CD4-positive, alpha-beta T cell (primary cell): ENCODE measurements around the gene PIGU. TPM values are rescaled to one million over a fixed set of nuclear protein-coding genes. Genes with fewer than 3 reads are reported as not detected.
"Not testable (repeated sequence)": the region's sequence is repeated elsewhere in the genome, so short reads cannot be mapped to it uniquely, and the experiment has no call there.

Experiments used
- ATAC-seq: fragments of 200-7000 bp; cut with Tn5 transposase; one replicate; pipeline ENCODE4 v1.10.0; 2022; ENCODE audit warnings: mild to moderate bottlenecking; ENCODE audit not compliant: poor library complexity
- CTCF ChIA-PET: fragments of 350-600 bp; sonication (Branson Sonifier 250); formaldehyde crosslinking; loops from one replicate; lab custom pipeline; 2021; ENCODE audit warnings: antibody characterized with exemption, inconsistent platforms; lab: Charles Lee
- POLR2A ChIA-PET: fragments of 350-600 bp; sonication (Branson Sonifier 250); formaldehyde crosslinking; loops from one replicate; lab custom pipeline; 2021; ENCODE audit warnings: antibody characterized with exemption, inconsistent platforms; lab: Charles Lee
- DNase-seq, 14 experiments: peaks; one replicate each; pipeline ENCODE4 v3.0.0-alpha.2; 2013 to 2020; ENCODE audit warnings: mixed read lengths in 2 of 14
- H3K27ac ChIP-seq, 2 donors: one replicate each; pipeline versions ENCODE4 v1.5.1 to v1.7.0; 2013; ENCODE audit warnings: low read length in 2 of 2, low read depth in 1 of 2, mild to moderate bottlenecking in 1 of 2
- H3K27me3 ChIP-seq, 2 experiments: 1 replicate in 1 of 2; 2 replicates in 1 of 2; pipeline versions ENCODE4 v1.6.1 to v1.7.0; 2013; ENCODE audit warnings: low read length in 2 of 2, control low read depth in 1 of 2, mild to moderate bottlenecking in 1 of 2, moderate library complexity in 1 of 2; ENCODE audit not compliant: insufficient read depth in 2 of 2, control insufficient read depth in 1 of 2
- H3K36me3 ChIP-seq: one replicate; pipeline ENCODE4 v1.6.1; 2013; ENCODE audit warnings: low read length, control low read depth; ENCODE audit not compliant: insufficient read depth
- H3K4me1 ChIP-seq: one replicate; pipeline ENCODE4 v1.6.1; 2013; ENCODE audit warnings: low read length, control low read depth; ENCODE audit not compliant: insufficient read depth
- H3K4me3 ChIP-seq: one replicate; pipeline ENCODE4 v1.5.1; 2013; ENCODE audit warnings: mild to moderate bottlenecking, low read length, moderate library complexity
- H3K9me3 ChIP-seq, 2 experiments: 1 replicate in 1 of 2; 2 replicates in 1 of 2; pipeline versions ENCODE4 v1.6.1 to v1.7.0; 2013; ENCODE audit warnings: low read length in 2 of 2, mild to moderate bottlenecking in 2 of 2, control low read depth in 1 of 2, moderate library complexity in 1 of 2; ENCODE audit not compliant: control insufficient read depth in 1 of 2, insufficient read depth in 1 of 2
- H3K27ac Mint-ChIP-seq: one replicate; pipeline ENCODE4 v1.8.0; 2020; ENCODE audit warnings: mixed read lengths
- H3K27me3 Mint-ChIP-seq: one replicate; pipeline ENCODE4 v1.8.0; 2021; ENCODE audit warnings: mixed read lengths
- H3K36me3 Mint-ChIP-seq: one replicate; pipeline ENCODE4 v1.8.0; 2021; ENCODE audit warnings: low read depth, mixed read lengths
- H3K4me1 Mint-ChIP-seq: one replicate; pipeline ENCODE4 v1.8.0; 2021; ENCODE audit warnings: low read depth, mixed read lengths
- H3K4me3 Mint-ChIP-seq: one replicate; pipeline ENCODE4 v1.8.0; 2020; ENCODE audit warnings: mild to moderate bottlenecking, mixed read lengths
- H3K9me3 Mint-ChIP-seq: one replicate; pipeline ENCODE4 v1.8.0; 2020; ENCODE audit warnings: mixed read lengths
- CTCF ChIP-seq: fragments of 200-600 bp; IDR thresholded peaks from one replicate; pipeline ENCODE4 v1.8.0; 2022; ENCODE audit warnings: antibody characterized with exemption, mild to moderate bottlenecking
- intact Hi-C, 2 experiments: fragments of 100-400 bp; cut with DNase I in 1 of 2; cut with micrococcal nuclease in 1 of 2; formaldehyde crosslinking; loops; one replicate each; pipeline versions ENCODE4 v1.15.1 to v1.9.0; 2023 to 2025; cut with DNase I, micrococcal nuclease
- total RNA-seq, 174 experiments: library from RNA in 2 of 174; stranded (reverse) in 2 of 174; gene quantifications; one replicate each; pipeline ENCODE4 v1.2.3 and lab custom pipeline; 2021 to 2026

The PIGU gene
- total RNA-seq, 2 experiments from 2014 or later: 4.6 to 5.5 TPM

DNA sequence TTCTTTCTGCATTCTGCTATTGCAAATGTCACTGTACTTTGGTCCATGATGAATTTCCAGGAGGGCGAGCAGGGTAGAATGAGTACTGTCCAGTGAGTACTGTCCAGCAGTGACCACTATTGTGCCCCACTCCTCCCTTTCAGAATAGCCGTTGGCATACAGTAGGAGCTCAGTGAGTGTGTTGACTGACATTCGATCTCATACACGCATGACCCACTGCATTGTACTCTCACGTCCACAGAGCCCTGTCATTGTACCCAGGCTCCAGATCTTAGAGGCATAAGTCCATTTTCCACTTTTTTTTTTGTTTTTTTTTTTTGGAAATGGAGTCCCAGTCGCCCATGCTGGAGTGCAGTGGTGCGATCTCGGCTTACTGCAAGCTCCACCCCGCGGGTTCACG lies 152.5 kb downstream of the PIGU start:
- peaks cover 12% of the 10 kb centered on the region for H3K4me1 ChIP-seq
- peaks cover 41% of the 10 kb centered on the region for H3K36me3 ChIP-seq
- H3K9me3 ChIP-seq: no peaks in the 10 kb centered on the region
- DNase-seq (no peak), ATAC-seq (no peak)
- no peaks in the 10 kb centered on the region for H3K9me3 Mint-ChIP-seq
- no peaks in the 10 kb centered on the region for H3K27me3 ChIP-seq
- peaks cover 49% of the 10 kb centered on the region for H3K4me1 Mint-ChIP-seq
- ChIA-PET CTCF (interaction anchor here (0.6 to 4.6 kb wide), 5 partner anchors 9 to 616 kb away, joined by 3 to 38 read pairs (median 3); partner anchors contain the start of gene AHCY), POLR2A (no interaction called here)
- peaks cover 70% of the 10 kb centered on the region for H3K36me3 Mint-ChIP-seq
- H3K4me3 Mint-ChIP-seq: no peak overlapping the region
- no peaks in the 10 kb centered on the region for H3K27me3 Mint-ChIP-seq
- intact Hi-C loops: loop anchor here in 1 of 2 experiments (5.0 kb wide), 1 partner anchor 67 kb away; no protein-coding TSS in a partner anchor
- TF ChIP-seq CTCF: no peak
- no peak overlapping the region for H3K27ac ChIP-seq
- H3K27ac Mint-ChIP-seq: no peak overlapping the region
- H3K4me3 ChIP-seq: no peak overlapping the region

DNA sequence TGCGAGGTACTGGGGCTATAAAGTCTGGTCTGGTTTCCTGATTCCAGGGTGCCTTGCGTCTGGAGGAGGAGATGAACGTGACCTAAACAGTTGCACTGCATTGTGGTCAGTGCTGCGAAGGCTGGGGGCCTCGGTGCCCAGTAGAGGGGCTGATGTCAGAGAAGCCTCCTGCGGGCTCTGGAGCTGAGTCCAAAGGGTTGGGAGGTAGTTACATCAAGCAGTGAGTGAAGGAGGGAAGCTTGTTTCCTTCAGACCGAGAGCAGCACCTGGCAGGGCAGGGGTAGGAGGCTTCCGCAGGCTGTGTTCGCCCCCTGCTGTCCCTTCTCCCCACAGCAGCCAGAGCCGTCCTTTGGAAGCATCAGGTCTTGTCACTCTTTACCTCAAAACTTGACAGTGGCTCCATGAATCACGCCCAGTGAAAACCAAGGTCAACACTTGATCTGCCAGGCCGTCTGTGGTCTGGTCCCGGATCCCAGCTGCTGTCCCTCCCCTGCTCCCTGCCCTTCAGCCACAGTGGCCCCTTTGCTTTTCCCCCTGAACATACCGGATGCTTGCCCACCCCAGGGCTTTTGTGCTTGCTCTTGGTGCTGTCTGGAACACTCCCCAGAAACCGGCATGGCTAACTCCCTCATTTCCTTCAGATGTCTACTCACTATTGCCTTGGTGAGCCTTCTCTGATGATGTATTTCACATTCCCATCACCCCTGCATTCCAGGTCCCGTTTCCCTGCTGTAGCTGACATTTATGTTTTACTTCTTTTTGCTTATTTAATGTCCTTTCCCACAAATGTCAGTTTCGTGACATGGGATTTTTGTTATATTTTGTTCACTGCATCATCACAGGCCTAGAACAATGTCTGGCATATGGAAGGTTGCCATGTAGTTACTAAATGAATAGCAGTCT lies 153.7 kb downstream of the PIGU start:
- intact Hi-C loops: loop anchor here (1.0 to 5.0 kb wide), 3 partner anchors 66 to 211 kb away; no protein-coding TSS in a partner anchor
- ATAC-seq (peak; percentile 95), DNase-seq (peak; percentile 26 to 73 (median 44))
- Mint-ChIP-seq H3K9me3 (no peaks in the 10 kb centered on the region), H3K27ac (peak overlapping the region; percentile 12), H3K36me3 (peaks cover 60% of the 10 kb centered on the region), H3K4me1 (peaks cover 59% of the 10 kb centered on the region), H3K27me3 (no peaks in the 10 kb centered on the region), H3K4me3 (no peak overlapping the region)
- peaks cover 22% of the 10 kb centered on the region for H3K4me1 ChIP-seq
- H3K36me3 ChIP-seq: peaks cover 35% of the 10 kb centered on the region
- POLR2A ChIA-PET: interaction anchor here (0.6 to 1.0 kb wide), 2 partner anchors 211 to 1604 kb away, joined by 3 to 4 read pairs; no protein-coding TSS in a partner anchor
- CTCF ChIA-PET: interaction anchor here (1.2 to 4.6 kb wide), 4 partner anchors 9 to 211 kb away, joined by 4 to 38 read pairs (median 4); no protein-coding TSS in a partner anchor
- TF ChIP-seq CTCF: peak; percentile 52
- H3K4me3 ChIP-seq: no peak overlapping the region
- no peak overlapping the region for H3K27ac ChIP-seq
- no peaks in the 10 kb centered on the region for H3K27me3 ChIP-seq
- H3K9me3 ChIP-seq: no peaks in the 10 kb centered on the region

DNA sequence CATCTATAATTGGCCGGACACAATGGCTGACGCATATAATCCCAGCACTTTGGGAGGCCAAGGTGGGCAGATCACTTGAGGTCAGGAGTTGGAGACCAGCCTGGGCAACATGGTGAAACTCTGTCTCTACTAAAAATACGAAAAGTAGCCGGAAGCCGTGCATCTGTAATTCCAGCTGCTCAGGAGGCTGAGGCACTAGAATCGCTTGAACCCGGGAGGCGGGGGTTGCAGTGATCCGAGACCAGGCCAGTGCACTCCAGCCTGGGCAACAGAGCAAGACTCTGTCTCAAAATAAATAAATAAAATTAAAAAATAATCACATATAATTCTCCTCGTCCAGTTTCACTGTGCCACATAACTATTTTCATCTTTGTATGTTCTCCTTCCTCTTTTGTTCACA lies 157.1 kb downstream of the PIGU start:
- H3K27me3 Mint-ChIP-seq, H3K27ac ChIP-seq, DNase-seq, ATAC-seq, POLR2A ChIA-PET, H3K27me3 ChIP-seq, H3K9me3 ChIP-seq, H3K4me3 ChIP-seq, H3K36me3 ChIP-seq, H3K9me3 Mint-ChIP-seq, H3K27ac Mint-ChIP-seq: not testable (repeated sequence)
- peaks cover 77% of the 10 kb centered on the region for H3K4me1 Mint-ChIP-seq
- peaks cover 40% of the 10 kb centered on the region for H3K4me1 ChIP-seq
- CTCF ChIA-PET: interaction anchor here (1.0 to 6.4 kb wide), 2 partner anchors 11 to 207 kb away, joined by 3 to 31 read pairs; no protein-coding TSS in a partner anchor
- peaks cover 53% of the 10 kb centered on the region for H3K36me3 Mint-ChIP-seq
- H3K4me3 Mint-ChIP-seq: peak overlapping the region; percentile 63
- intact Hi-C loops: loop anchor here (5.0 to 10.0 kb wide), 6 partner anchors 63 to 858 kb away; partner anchors contain the start of genes EIF2S2 (in 2 of the 2), ACSS2 (in 1 of the 2), C20orf144 (in 1 of the 2) and GGT7 (in 1 of the 2)

- intact Hi-C loops: loop anchor here (5.0 to 10.0 kb wide), 5 partner anchors 157 to 857 kb away; partner anchors contain the start of genes EIF2S2 (in 2 of the 2), ACSS2 (in 1 of the 2), C20orf144 (in 1 of the 2) and GGT7 (in 1 of the 2)
- H3K4me3 ChIP-seq, H3K27ac Mint-ChIP-seq, H3K36me3 ChIP-seq, DNase-seq, H3K9me3 Mint-ChIP-seq, H3K27me3 ChIP-seq, H3K27me3 Mint-ChIP-seq, POLR2A ChIA-PET, ATAC-seq, H3K27ac ChIP-seq, H3K9me3 ChIP-seq: not testable (repeated sequence)
- peaks cover 75% of the 10 kb centered on the region for H3K4me1 Mint-ChIP-seq
- H3K36me3 Mint-ChIP-seq: peaks cover 47% of the 10 kb centered on the region
- CTCF ChIA-PET: interaction anchor here (1.0 to 6.4 kb wide), 2 partner anchors 12 to 206 kb away, joined by 3 to 31 read pairs; no protein-coding TSS in a partner anchor
- H3K4me3 Mint-ChIP-seq: peak overlapping the region; percentile 70
- peaks cover 43% of the 10 kb centered on the region for H3K4me1 ChIP-seq
Observed at GRCh38 chr20:34518863-34519262, 158.0 kb downstream of the PIGU start.
